Mesendoderm (in vitro differentiated cells): ENCODE data around the gene PLB1.
"Not testable (repeated sequence)": the region's sequence is repeated elsewhere in the genome, so short reads cannot be mapped to it uniquely, and the experiment has no call there.

Source experiments
- DNase-seq: peaks from one replicate; pipeline ENCODE4 v3.0.0; 2013
- H2AK5ac ChIP-seq: 2 replicates; pipeline ENCODE4 v1.6.1; 2013; ENCODE audit warnings: low read length, inconsistent platforms
- H2BK120ac ChIP-seq: 2 replicates; pipeline ENCODE4 v1.6.1; 2013; ENCODE audit warnings: low read depth, mild to moderate bottlenecking, low read length, moderate library complexity, mixed read lengths
- H2BK15ac ChIP-seq: replicated peaks from 2 replicates; pipeline ENCODE4 v1.6.1; 2013; ENCODE audit warnings: low read depth, mild to moderate bottlenecking, moderate library complexity
- H2BK5ac ChIP-seq: 2 replicates; pipeline ENCODE4 v1.6.1; 2013; ENCODE audit warnings: low read length, inconsistent platforms
- H3K18ac ChIP-seq: 2 replicates; pipeline ENCODE4 v1.6.1; 2013; ENCODE audit warnings: mild to moderate bottlenecking, low read length, mixed read lengths
- H3K23ac ChIP-seq: one replicate; pipeline ENCODE4 v1.6.1; 2013; ENCODE audit warnings: low read length
- H3K27ac ChIP-seq: 2 replicates; pipeline ENCODE4 v1.5.1; 2013; ENCODE audit warnings: low read depth, mild to moderate bottlenecking, inconsistent platforms, low read length, moderate library complexity
- H3K27me3 ChIP-seq: 2 replicates; pipeline ENCODE4 v1.6.1; 2013; ENCODE audit warnings: low read length, control low read depth, mild to moderate bottlenecking, inconsistent platforms; ENCODE audit not compliant: insufficient read depth, poor library complexity
- H3K36me3 ChIP-seq: 2 replicates; pipeline ENCODE4 v1.6.1; 2013; ENCODE audit warnings: low read length, inconsistent platforms; ENCODE audit not compliant: control insufficient read depth, insufficient read depth
- H3K4ac ChIP-seq: one replicate; pipeline ENCODE4 v1.6.1; 2013; ENCODE audit warnings: low read depth, mild to moderate bottlenecking, low read length, moderate library complexity
- H3K4me1 ChIP-seq: 2 replicates; pipeline ENCODE4 v1.6.1; 2013; ENCODE audit warnings: low read depth, low read length, inconsistent platforms; ENCODE audit not compliant: control insufficient read depth
- H3K4me2 ChIP-seq: 2 replicates; pipeline ENCODE4 v1.6.1; 2013; ENCODE audit warnings: low read length
- H3K4me3 ChIP-seq: 2 replicates; pipeline ENCODE4 v1.5.1; 2013; ENCODE audit warnings: mild to moderate bottlenecking, low read length
- H3K56ac ChIP-seq: one replicate; pipeline ENCODE4 v1.6.1; 2013; ENCODE audit warnings: low read length
- H3K79me1 ChIP-seq: 2 replicates; pipeline ENCODE4 v1.6.1; 2013; ENCODE audit warnings: low read length, inconsistent platforms
- H3K79me2 ChIP-seq: 2 replicates; pipeline ENCODE4 v1.6.1; 2013; ENCODE audit warnings: mild to moderate bottlenecking, low read length; ENCODE audit not compliant: control insufficient read depth, insufficient read depth
- H3K9ac ChIP-seq: 2 replicates; pipeline ENCODE4 v1.6.1; 2013; ENCODE audit warnings: low read length, inconsistent platforms
- H4K5ac ChIP-seq: one replicate; pipeline ENCODE4 v1.6.1; 2013; ENCODE audit warnings: low read length
- H4K8ac ChIP-seq: one replicate; pipeline ENCODE4 v1.6.1; 2013; ENCODE audit warnings: low read depth, mild to moderate bottlenecking, control low read depth, low read length, moderate library complexity
- WGBS: extraction: QIAGEN DNeasy Blood & Tissue Kit; methylation state at CpG from one replicate; pipeline ENCODE4 v1.1.7; 2013; ENCODE audit warnings: low lambda C conversion rate, missing lambda C conversion rate; ENCODE audit not compliant: insufficient coverage; ENCODE audit errors: extremely low coverage; 5-methylcytosine and 5-hydroxymethylcytosine counted together

The PLB1 gene

DNA sequence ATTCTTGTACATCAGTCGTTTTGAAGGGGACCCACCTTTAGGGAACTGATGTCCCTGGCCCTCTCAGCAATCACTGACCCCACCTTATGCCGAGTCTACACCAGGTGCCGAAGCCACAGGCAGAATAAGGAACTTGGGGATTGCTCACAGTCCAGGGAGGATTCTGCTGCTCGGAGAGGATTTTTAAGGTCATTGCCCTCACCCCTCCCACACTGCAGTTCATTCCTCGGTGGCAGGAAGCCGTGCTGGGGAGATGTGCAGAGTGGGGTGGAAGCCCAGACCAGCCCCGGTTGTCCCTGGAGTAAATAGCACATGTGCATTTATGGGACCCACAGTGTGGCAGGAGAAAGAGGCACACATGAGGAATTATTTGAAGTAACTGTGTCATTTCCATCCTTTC, 50.4 kb downstream of the PLB1 start:
- Histone ChIP-seq H3K4me1 (peaks cover 15% of the 10 kb centered on the region), H3K9ac (no peak overlapping the region), H3K23ac (no peak overlapping the region), H3K56ac (peak overlapping the region; percentile 31), H3K18ac (no peak overlapping the region), H2BK15ac (no peak overlapping the region), H3K27ac (no peak overlapping the region), H3K4me3 (no peak overlapping the region), H2AK5ac (no peak overlapping the region), H3K79me1 (no peaks in the 10 kb centered on the region), H3K27me3 (no peaks in the 10 kb centered on the region), H4K5ac (no peak overlapping the region), H3K4ac (no peak overlapping the region), H3K36me3 (no peaks in the 10 kb centered on the region), H3K79me2 (no peaks in the 10 kb centered on the region), H4K8ac (no peak overlapping the region), H2BK120ac (no peak overlapping the region), H3K4me2 (no peak overlapping the region), H2BK5ac (peak overlapping the region; percentile 17)
- DNase-seq, result no peak
- WGBS, result no CpG with 5 or more reads among the region's 7 CpGs

DNA sequence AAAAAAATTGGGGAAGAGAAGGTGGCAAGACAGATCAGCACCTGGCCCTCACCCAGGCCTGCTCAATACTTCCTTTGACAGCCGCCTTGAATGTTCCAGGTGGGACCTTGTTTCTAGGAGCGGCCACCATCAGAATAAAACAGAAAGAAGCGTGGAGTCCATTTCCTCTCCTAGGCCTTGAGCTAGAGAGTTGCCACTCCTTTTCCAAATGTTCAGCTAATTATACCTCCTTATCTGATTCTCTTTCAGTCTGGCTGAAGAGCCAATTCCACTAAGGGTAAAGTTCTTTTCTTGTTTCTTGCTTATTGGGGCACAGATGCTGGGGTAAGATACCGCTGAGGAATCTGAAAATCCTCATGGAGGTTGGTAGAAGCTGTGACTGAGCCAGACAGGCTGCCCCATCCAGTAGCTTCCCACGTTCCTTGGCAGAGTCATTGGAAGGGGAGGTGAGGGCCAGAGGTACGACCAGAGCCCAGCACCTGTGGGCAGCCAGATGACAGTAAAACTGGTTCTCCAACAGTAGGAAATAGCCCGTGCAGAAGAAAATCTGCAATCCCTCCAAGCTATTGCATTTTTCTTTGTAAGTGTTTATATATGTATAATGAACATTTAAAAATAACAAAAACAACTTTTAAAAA, 51.5 kb downstream of the PLB1 start:
- Histone ChIP-seq H4K5ac (no peak overlapping the region), H3K9ac (no peak overlapping the region), H3K27ac (no peak overlapping the region), H3K36me3 (no peaks in the 10 kb centered on the region), H3K18ac (no peak overlapping the region), H2BK120ac (no peak overlapping the region), H3K23ac (no peak overlapping the region), H3K4me2 (no peak overlapping the region), H3K4me3 (no peak overlapping the region), H3K79me1 (no peaks in the 10 kb centered on the region), H4K8ac (no peak overlapping the region), H3K56ac (peak overlapping the region; percentile 34), H2AK5ac (no peak overlapping the region), H3K4ac (no peak overlapping the region), H3K27me3 (no peaks in the 10 kb centered on the region), H3K79me2 (no peaks in the 10 kb centered on the region), H2BK15ac (no peak overlapping the region), H3K4me1 (peaks cover 15% of the 10 kb centered on the region), H2BK5ac (no peak overlapping the region)
- no peak for DNase-seq
- no CpG with 5 or more reads among the region's 7 CpGs for WGBS

DNA sequence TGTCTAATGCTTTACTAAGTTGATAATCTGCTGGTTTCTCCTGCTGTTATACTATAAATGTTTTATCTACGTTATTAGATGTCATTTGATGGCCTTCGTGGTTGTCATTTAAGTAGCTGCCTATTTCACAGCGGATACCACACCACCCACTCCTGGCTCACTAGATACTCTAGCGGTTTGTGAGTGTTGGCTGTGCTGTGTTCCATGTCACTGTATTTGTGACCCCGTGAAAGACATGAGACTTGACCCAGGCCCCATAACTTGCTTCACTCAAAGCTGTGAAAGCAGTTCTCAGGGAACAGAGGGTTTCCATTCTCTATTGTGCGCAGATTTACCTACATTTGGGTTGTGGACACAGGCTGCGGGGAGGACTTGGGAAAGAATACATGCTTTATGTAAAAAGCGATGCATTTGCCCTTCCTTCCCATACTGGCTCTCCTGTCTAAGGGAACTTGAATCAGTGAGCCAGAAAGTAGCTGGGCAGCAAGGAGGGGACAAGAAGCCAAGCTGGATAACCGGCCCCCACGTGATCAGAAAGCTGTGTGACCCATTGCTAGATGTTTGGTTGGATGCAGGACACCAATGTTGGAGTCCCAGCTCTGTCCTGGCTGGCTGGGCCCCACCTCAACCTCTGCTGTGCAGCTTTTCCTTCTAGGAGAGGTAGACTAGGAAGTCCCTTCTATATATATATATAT, 52.2 kb downstream of the PLB1 start:
- Histone ChIP-seq H3K4ac (no peak overlapping the region), H3K36me3 (no peaks in the 10 kb centered on the region), H3K56ac (no peak overlapping the region), H3K4me3 (no peak overlapping the region), H3K18ac (no peak overlapping the region), H2BK5ac (no peak overlapping the region), H3K4me2 (no peak overlapping the region), H2BK15ac (no peak overlapping the region), H3K23ac (no peak overlapping the region), H3K27ac (no peak overlapping the region), H3K27me3 (no peaks in the 10 kb centered on the region), H4K8ac (no peak overlapping the region), H3K4me1 (peaks cover 15% of the 10 kb centered on the region), H4K5ac (no peak overlapping the region), H3K9ac (no peak overlapping the region), H3K79me2 (no peaks in the 10 kb centered on the region), H2BK120ac (no peak overlapping the region), H2AK5ac (no peak overlapping the region), H3K79me1 (no peaks in the 10 kb centered on the region)
- WGBS, result no CpG with 5 or more reads among the region's 10 CpGs
- no peak for DNase-seq

DNA sequence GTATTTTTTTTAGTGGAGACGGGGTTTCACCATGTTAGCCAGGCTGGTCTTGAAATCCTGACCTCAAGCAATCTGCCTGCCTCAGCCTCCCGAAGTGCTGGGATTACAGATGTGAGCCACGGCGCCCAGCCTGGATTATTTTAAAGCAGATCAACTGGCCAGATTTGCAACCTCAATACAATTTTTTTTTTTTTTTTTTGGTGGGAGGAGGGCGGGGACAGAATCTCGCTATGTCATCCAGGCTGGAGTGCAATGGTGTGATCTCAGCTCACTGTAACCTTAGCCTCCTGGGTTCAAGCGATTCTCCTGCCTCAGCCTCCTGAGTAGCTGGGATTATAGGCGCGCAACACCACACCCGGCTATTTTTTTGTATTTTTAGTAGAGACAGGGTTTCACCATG, 54.5 kb downstream of the PLB1 start:
- no CpG with 5 or more reads among the region's 10 CpGs for WGBS
- not testable (repeated sequence) for H3K4me2 ChIP-seq

DNA sequence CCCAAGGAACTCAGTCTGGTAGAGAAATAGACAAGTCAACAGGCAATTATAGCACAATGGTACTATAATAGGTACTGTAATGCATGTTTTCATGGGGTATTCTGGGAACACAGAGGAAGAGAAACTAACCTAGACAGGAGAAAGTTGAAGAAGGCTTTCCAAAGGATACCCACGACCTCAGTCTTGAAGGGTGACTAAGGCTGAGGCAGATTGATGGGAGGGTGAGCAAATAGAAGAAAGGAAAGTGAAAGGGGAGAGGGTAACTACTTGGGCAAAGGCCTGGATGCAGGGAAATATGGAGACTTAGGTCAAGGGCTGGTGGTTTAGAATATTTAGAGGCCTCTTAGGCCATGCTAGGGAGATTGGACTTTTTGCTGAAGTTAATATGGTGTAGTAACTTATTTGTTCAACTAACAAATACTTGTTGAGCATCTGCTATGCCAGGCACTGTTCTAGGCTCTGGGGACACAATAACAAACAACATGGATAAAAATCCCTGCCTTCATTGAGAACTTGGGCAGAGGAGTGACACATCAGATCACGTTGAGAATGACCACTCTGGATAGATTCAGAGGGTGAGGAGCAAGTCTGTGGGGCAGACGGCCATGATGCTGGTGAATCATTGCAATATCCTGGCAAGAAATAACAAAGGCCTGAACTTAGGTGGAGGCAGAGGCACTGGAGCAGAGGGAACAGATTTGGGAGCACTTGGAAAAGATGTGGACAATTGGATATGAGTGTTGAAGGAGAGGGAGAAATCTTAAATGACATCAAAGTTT, 56.4 kb downstream of the PLB1 start:
- Histone ChIP-seq H3K79me1 (no peaks in the 10 kb centered on the region), H2BK120ac (no peak overlapping the region), H3K4ac (no peak overlapping the region), H4K5ac (no peak overlapping the region), H4K8ac (no peak overlapping the region), H3K56ac (no peak overlapping the region), H3K9ac (no peak overlapping the region), H3K27ac (no peak overlapping the region), H3K4me1 (no peaks in the 10 kb centered on the region), H2AK5ac (no peak overlapping the region), H3K27me3 (no peaks in the 10 kb centered on the region), H3K36me3 (no peaks in the 10 kb centered on the region), H3K23ac (no peak overlapping the region), H3K4me3 (no peak overlapping the region), H3K4me2 (no peak overlapping the region), H3K18ac (no peak overlapping the region), H2BK5ac (no peak overlapping the region), H2BK15ac (no peak overlapping the region), H3K79me2 (no peaks in the 10 kb centered on the region)
- WGBS, result no CpG with 5 or more reads among the region's 3 CpGs
- no peak for DNase-seq

More for the DNA sequence above, 54.5 kb downstream of the PLB1 start:
- not testable (repeated sequence) for H3K27me3 ChIP-seq, H3K18ac ChIP-seq, H2BK15ac ChIP-seq, H3K36me3 ChIP-seq, H3K23ac ChIP-seq, H3K4me3 ChIP-seq, H4K5ac ChIP-seq, H2BK5ac ChIP-seq, H2AK5ac ChIP-seq, H3K27ac ChIP-seq, H3K79me2 ChIP-seq, H3K4ac ChIP-seq, H3K79me1 ChIP-seq, H3K56ac ChIP-seq, H2BK120ac ChIP-seq, H3K4me1 ChIP-seq, DNase-seq, H4K8ac ChIP-seq, H3K9ac ChIP-seq
